Parathyroid adenoma (tissue), 2 donors: ENCODE measurements around the gene RAB3GAP1.

Experiments
- H2AFZ ChIP-seq: fragments of 300-600 bp; sonication (generic); one replicate; pipeline ENCODE4 v1.7.0; 2017; ENCODE audit warnings: antibody characterized with exemption, mild to moderate bottlenecking
- H3K27ac ChIP-seq: fragments of 300-600 bp; sonication (generic); one replicate; pipeline ENCODE4 v1.7.0; 2017
- H3K27me3 ChIP-seq: fragments of 300-600 bp; sonication (generic); one replicate; pipeline ENCODE4 v1.7.0; 2017; ENCODE audit warnings: low read length; ENCODE audit not compliant: control insufficient read depth, insufficient read depth
- H3K36me3 ChIP-seq: fragments of 300-600 bp; sonication (generic); one replicate; pipeline ENCODE4 v1.7.0; 2017; ENCODE audit warnings: low read length; ENCODE audit not compliant: control insufficient read depth, insufficient read depth
- H3K4me1 ChIP-seq: fragments of 300-600 bp; sonication (generic); one replicate; pipeline ENCODE4 v1.7.0; 2017; ENCODE audit warnings: control low read depth
- H3K4me2 ChIP-seq: fragments of 300-600 bp; sonication (generic); one replicate; pipeline ENCODE4 v1.7.0; 2017; ENCODE audit warnings: low read length
- H3K4me3 ChIP-seq: fragments of 300-600 bp; sonication (generic); one replicate; pipeline ENCODE4 v1.7.0; 2017; ENCODE audit warnings: low read depth, low read length
- H3K79me2 ChIP-seq: fragments of 300-600 bp; sonication (generic); one replicate; pipeline ENCODE4 v1.7.0; 2017; ENCODE audit warnings: control low read depth
- H3K9ac ChIP-seq: fragments of 300-600 bp; sonication (generic); one replicate; pipeline ENCODE4 v1.7.0; 2017; ENCODE audit warnings: mild to moderate bottlenecking
- H3K9me3 ChIP-seq: fragments of 300-600 bp; sonication (generic); one replicate; pipeline ENCODE4 v1.7.0; 2017; ENCODE audit warnings: low read length; ENCODE audit not compliant: control insufficient read depth
- CTCF ChIP-seq: fragments of 300-600 bp; sonication (generic); IDR thresholded peaks from one replicate; pipeline ENCODE4 v1.7.0; 2017; ENCODE audit warnings: antibody characterized with exemption, mild to moderate bottlenecking
- donor health status: primary hyperparathyroidism.

RAB3GAP1 gene

GRCh38 chr2:135037831-135038230 lies 14.3 kb upstream of the RAB3GAP1 start:
- Histone ChIP-seq H3K4me2 (no peak overlapping the region), H3K9me3 (no peaks in the 10 kb centered on the region), H3K36me3 (no peaks in the 10 kb centered on the region), H3K4me3 (no peak overlapping the region), H3K9ac (no peak overlapping the region), H3K4me1 (no peaks in the 10 kb centered on the region), H3K27ac (no peak overlapping the region), H3K79me2 (no peaks in the 10 kb centered on the region), H3K27me3 (no peaks in the 10 kb centered on the region), H2AFZ (no peak overlapping the region)
- no peak for TF ChIP-seq CTCF

- H3K36me3 ChIP-seq: no peaks in the 10 kb centered on the region
- no peak overlapping the region for H3K4me2 ChIP-seq
- H3K4me1 ChIP-seq: no peaks in the 10 kb centered on the region
- H2AFZ ChIP-seq: no peak overlapping the region
- no peak overlapping the region for H3K9ac ChIP-seq
- TF ChIP-seq CTCF: peak; percentile 48
- no peak overlapping the region for H3K27ac ChIP-seq
- no peaks in the 10 kb centered on the region for H3K9me3 ChIP-seq
- H3K27me3 ChIP-seq: no peaks in the 10 kb centered on the region
- no peaks in the 10 kb centered on the region for H3K79me2 ChIP-seq
- no peak overlapping the region for H3K4me3 ChIP-seq
These were observed 8.7 kb upstream of the RAB3GAP1 start for GRCh38 chr2:135043345-135043744.

GRCh38 chr2:135047300-135047699 lies 4.8 kb upstream of the RAB3GAP1 start, which contains the start of gene MAP3K19:
TSS of gene MAP3K19 (minus strand) at chr2:135047447. CDS start at chr2:135024647, 22,800 bp downstream.
- H3K27me3 ChIP-seq: no peaks in the 10 kb centered on the region
- no peak within 1 kb of the TSS for H3K4me2 ChIP-seq
- no peak within 1 kb of the TSS for H3K27ac ChIP-seq
- no peak within 1 kb of the TSS for H3K4me3 ChIP-seq
- H3K9me3 ChIP-seq: no peaks in the 10 kb centered on the region
- TF ChIP-seq CTCF: no peak
- H3K79me2 ChIP-seq: peaks cover 1% of the 10 kb centered on the region
- H3K9ac ChIP-seq: no peak within 1 kb of the TSS
- no peaks in the 10 kb centered on the region for H3K36me3 ChIP-seq
- no peaks in the 10 kb centered on the region for H3K4me1 ChIP-seq
- H2AFZ ChIP-seq: peak within 1 kb of the TSS; percentile 11

- H2AFZ ChIP-seq: no peak overlapping the region
- H3K27ac ChIP-seq: no peak overlapping the region
- H3K79me2 ChIP-seq: peaks cover 10% of the 10 kb centered on the region
- no peak overlapping the region for H3K4me2 ChIP-seq
- no peak overlapping the region for H3K4me3 ChIP-seq
- no peaks in the 10 kb centered on the region for H3K4me1 ChIP-seq
- H3K27me3 ChIP-seq: no peaks in the 10 kb centered on the region
- no peaks in the 10 kb centered on the region for H3K36me3 ChIP-seq
- no peak for TF ChIP-seq CTCF
- no peak overlapping the region for H3K9ac ChIP-seq
- H3K9me3 ChIP-seq: no peaks in the 10 kb centered on the region
These were observed 4.0 kb upstream of the RAB3GAP1 start for GRCh38 chr2:135048122-135048521.

- no peaks in the 10 kb centered on the region for H3K27me3 ChIP-seq
- H3K4me2 ChIP-seq: no peak overlapping the region
- H3K36me3 ChIP-seq: no peaks in the 10 kb centered on the region
- TF ChIP-seq CTCF: no peak
- no peak overlapping the region for H3K4me3 ChIP-seq
- peaks cover 4% of the 10 kb centered on the region for H3K4me1 ChIP-seq
- H2AFZ ChIP-seq: no peak overlapping the region
- H3K79me2 ChIP-seq: peaks cover 16% of the 10 kb centered on the region
- H3K27ac ChIP-seq: no peak overlapping the region
- H3K9ac ChIP-seq: no peak overlapping the region
- H3K9me3 ChIP-seq: no peaks in the 10 kb centered on the region
These were observed 2.0 kb upstream of the RAB3GAP1 start for GRCh38 chr2:135050132-135050531.
